HuH-7.5 (cell line): ENCODE data around the gene VPS35.
"Not testable (repeated sequence)": the region's sequence is repeated elsewhere in the genome, so short reads cannot be mapped to it uniquely, and the experiment has no call there.

Experiments used
- DNase-seq: peaks from one replicate; pipeline ENCODE4 v3.0.0; 2011; ENCODE audit warnings: low spot score

VPS35 gene

GRCh38 chr16:46658925-46659324, 30.1 kb downstream of the VPS35 start:
- no peak for DNase-seq

GRCh38 chr16:46651305-46651704, 37.7 kb downstream of the VPS35 start:
- no peak for DNase-seq

GRCh38 chr16:46650254-46650623, 38.7 kb downstream of the VPS35 start:
- DNase-seq, result no peak

- DNase-seq, result no peak
Observed at GRCh38 chr16:46649588-46650253, 39.3 kb downstream of the VPS35 start.

- no peak for DNase-seq
Observed at GRCh38 chr16:46648656-46649055, 40.3 kb downstream of the VPS35 start.

GRCh38 chr16:46638947-46639925, 49.7 kb downstream of the VPS35 start:
- no peak for DNase-seq

- DNase-seq, result no peak
Observed at GRCh38 chr16:46632778-46633733, 55.9 kb downstream of the VPS35 start.

GRCh38 chr16:46629331-46630219, 59.4 kb downstream of the VPS35 start:
- peak; percentile 51 for DNase-seq

- DNase-seq, result no peak
Observed at GRCh38 chr16:46627746-46628145, 61.2 kb downstream of the VPS35 start.

GRCh38 chr16:46626681-46627080, 62.3 kb downstream of the VPS35 start:
- DNase-seq, result not testable (repeated sequence)

GRCh38 chr16:46624862-46625261, 64.1 kb downstream of the VPS35 start:
- not testable (repeated sequence) for DNase-seq

GRCh38 chr16:46623707-46624106, 65.3 kb downstream of the VPS35 start:
- not testable (repeated sequence) for DNase-seq

- not testable (repeated sequence) for DNase-seq
Observed at GRCh38 chr16:46623246-46623645, 65.7 kb downstream of the VPS35 start.

- no peak for DNase-seq
Observed at GRCh38 chr16:46621934-46622676, 66.9 kb downstream of the VPS35 start.

GRCh38 chr16:46621006-46621933, 67.7 kb downstream of the VPS35 start, which contains the start of gene SHCBP1:
TSS of gene SHCBP1 (minus strand) at chr16:46621379. CDS start at chr16:46621359, 20 bp downstream.
- peak; percentile 85 for DNase-seq

- no peak for DNase-seq
Observed at GRCh38 chr16:46620266-46621005, 68.5 kb downstream of the VPS35 start.

- DNase-seq, result no peak
Observed at GRCh38 chr16:46618516-46618915, 70.5 kb downstream of the VPS35 start.

GRCh38 chr16:46614006-46614405, 75.0 kb downstream of the VPS35 start:
- DNase-seq, result no peak
